H9 (cell line): ENCODE data around the gene MGAT4C. TPM values are rescaled to one million over a fixed set of nuclear protein-coding genes. Genes with fewer than 3 reads are reported as not detected.

Source experiments
- DNase-seq: peaks from one replicate; pipeline ENCODE4 v3.0.0-alpha.2; 2017
- H2AFZ ChIP-seq: one replicate; pipeline ENCODE4 v1.6.1; 2013; ENCODE audit warnings: mild to moderate bottlenecking, low read length, control low read depth, moderate library complexity
- H2AK5ac ChIP-seq: 2 replicates; pipeline ENCODE4 v1.6.1; 2013; ENCODE audit warnings: low read length, control low read depth, mixed read lengths; ENCODE audit not compliant: insufficient read length
- H2BK120ac ChIP-seq: one replicate; pipeline ENCODE4 v1.6.1; 2013; ENCODE audit warnings: low read depth, mild to moderate bottlenecking, low read length, control low read depth, inconsistent platforms; ENCODE audit not compliant: poor library complexity, severe bottlenecking
- H2BK12ac ChIP-seq: 2 replicates; pipeline ENCODE4 v1.6.1; 2013; ENCODE audit warnings: low read length, control low read depth, mixed read lengths, low read depth; ENCODE audit not compliant: insufficient read length
- H2BK15ac ChIP-seq: 2 replicates; pipeline ENCODE4 v1.6.1; 2013; ENCODE audit warnings: low read depth, low read length, control low read depth
- H2BK20ac ChIP-seq: one replicate; pipeline ENCODE4 v1.6.1; 2013; ENCODE audit warnings: low read depth, mild to moderate bottlenecking, low read length, control low read depth, inconsistent platforms; ENCODE audit not compliant: poor library complexity, severe bottlenecking
- H2BK5ac ChIP-seq: 2 replicates; pipeline ENCODE4 v1.6.1; 2013; ENCODE audit warnings: low read length, control low read depth, mixed read lengths; ENCODE audit not compliant: insufficient read length
- H3K14ac ChIP-seq: 2 replicates; pipeline ENCODE4 v1.6.1; 2013; ENCODE audit warnings: low read length, control low read depth; ENCODE audit not compliant: insufficient read depth
- H3K18ac ChIP-seq: 2 replicates; pipeline ENCODE4 v1.6.1; 2013; ENCODE audit warnings: low read depth, mild to moderate bottlenecking, mixed read lengths, low read length, control low read depth; ENCODE audit not compliant: insufficient read length
- H3K23ac ChIP-seq: 2 replicates; pipeline ENCODE4 v1.6.1; 2013; ENCODE audit warnings: low read length, control low read depth, mixed read lengths, low read depth; ENCODE audit not compliant: insufficient read length
- H3K23me2 ChIP-seq: 2 replicates; pipeline ENCODE4 v1.6.1; 2013; ENCODE audit warnings: low read depth, mild to moderate bottlenecking, mixed read lengths, low read length, control low read depth; ENCODE audit not compliant: insufficient read length, poor library complexity, severe bottlenecking
- H3K27ac ChIP-seq: 2 replicates; pipeline ENCODE4 v1.5.1; 2013; ENCODE audit warnings: low read length, control low read depth, mixed read lengths, low read depth; ENCODE audit not compliant: insufficient read length
- H3K27me3 ChIP-seq: 2 replicates; pipeline ENCODE4 v1.6.1; 2013; ENCODE audit warnings: low read length, control low read depth, inconsistent platforms; ENCODE audit not compliant: insufficient read depth
- H3K4ac ChIP-seq: 2 replicates; pipeline ENCODE4 v1.6.1; 2013; ENCODE audit warnings: low read depth, mild to moderate bottlenecking, control low read depth, inconsistent platforms, low read length, moderate library complexity
- H3K4me1 ChIP-seq: 2 replicates; pipeline ENCODE4 v1.6.1; 2013; ENCODE audit warnings: low read length, control low read depth, inconsistent platforms; ENCODE audit not compliant: insufficient read depth
- H3K4me2 ChIP-seq: 2 replicates; pipeline ENCODE4 v1.6.1; 2013; ENCODE audit warnings: low read length, control low read depth, mixed read lengths; ENCODE audit not compliant: insufficient read length, insufficient read depth
- H3K56ac ChIP-seq: 2 replicates; pipeline ENCODE4 v1.6.1; 2013; ENCODE audit warnings: low read depth, mild to moderate bottlenecking, mixed read lengths, low read length, control low read depth; ENCODE audit not compliant: insufficient read length
- H3K79me1 ChIP-seq: 2 replicates; pipeline ENCODE4 v1.6.1; 2013; ENCODE audit warnings: low read depth, mild to moderate bottlenecking, moderate library complexity, low read length, control low read depth, inconsistent platforms; ENCODE audit not compliant: insufficient read depth, poor library complexity, severe bottlenecking
- H3K79me2 ChIP-seq: 2 replicates; pipeline ENCODE4 v1.6.1; 2013; ENCODE audit warnings: low read length, control low read depth, inconsistent platforms; ENCODE audit not compliant: insufficient read depth
- H3K9ac ChIP-seq: 2 replicates; pipeline ENCODE4 v1.6.1; 2013; ENCODE audit warnings: low read length, control low read depth, mixed read lengths; ENCODE audit not compliant: insufficient read length; ENCODE audit errors: extremely low read depth
- H3K9me3 ChIP-seq: one replicate; pipeline ENCODE4 v1.6.1; 2013; ENCODE audit warnings: low read depth, low read length, inconsistent platforms; ENCODE audit not compliant: control insufficient read depth
- H3T11ph ChIP-seq: one replicate; pipeline ENCODE4 v1.6.1; 2013; ENCODE audit warnings: mild to moderate bottlenecking, low read length, control low read depth, inconsistent platforms
- H4K20me1 ChIP-seq: one replicate; pipeline ENCODE4 v1.6.1; 2013; ENCODE audit not compliant: control insufficient read depth, insufficient read length, insufficient read depth
- H4K5ac ChIP-seq: 2 replicates; pipeline ENCODE4 v1.6.1; 2013; ENCODE audit warnings: low read depth, mild to moderate bottlenecking, mixed read lengths, low read length, control low read depth; ENCODE audit not compliant: insufficient read length
- H4K8ac ChIP-seq: replicated peaks from 2 replicates; pipeline ENCODE4 v1.6.1; 2013; ENCODE audit warnings: low read length, control low read depth, mixed read lengths, low read depth; ENCODE audit not compliant: insufficient read length
- H4K91ac ChIP-seq: 2 replicates; pipeline ENCODE4 v1.6.1; 2013; ENCODE audit warnings: low read depth, mild to moderate bottlenecking, moderate library complexity, mixed read lengths, low read length, control low read depth; ENCODE audit not compliant: insufficient read length
- H3K27ac Mint-ChIP-seq, 3 experiments: 2 replicates in 2 of 3; 3 replicates in 1 of 3; pipeline ENCODE4 v1.8.0; 2020 to 2021; ENCODE audit warnings: mixed read lengths in 3 of 3, mild to moderate bottlenecking in 1 of 3, moderate library complexity in 1 of 3
- H3K27me3 Mint-ChIP-seq: 2 replicates; pipeline ENCODE4 v1.8.0; 2021; ENCODE audit warnings: low read depth, mild to moderate bottlenecking, moderate library complexity, mixed read lengths
- H3K36me3 Mint-ChIP-seq, 3 experiments: 2 replicates in 2 of 3; 3 replicates in 1 of 3; pipeline ENCODE4 v1.8.0; 2020 to 2021; ENCODE audit warnings: low read depth in 3 of 3, mixed read lengths in 3 of 3; ENCODE audit not compliant: insufficient read depth in 1 of 3
- H3K4me1 Mint-ChIP-seq, 2 experiments: 2 replicates each; pipeline ENCODE4 v1.8.0; 2020; ENCODE audit warnings: mixed read lengths in 2 of 2
- H3K4me3 Mint-ChIP-seq, 2 experiments: 2 replicates in 1 of 2; 3 replicates in 1 of 2; pipeline ENCODE4 v1.8.0; 2020 to 2021; ENCODE audit warnings: mild to moderate bottlenecking in 2 of 2, mixed read lengths in 2 of 2, moderate library complexity in 1 of 2
- H3K9me3 Mint-ChIP-seq, 2 experiments: 2 replicates in 1 of 2; 3 replicates in 1 of 2; pipeline ENCODE4 v1.8.0; 2020; ENCODE audit warnings: mild to moderate bottlenecking in 2 of 2, mixed read lengths in 2 of 2, moderate library complexity in 1 of 2
- WGBS: extraction: QIAGEN DNeasy Blood & Tissue Kit; methylation state at CpG from one replicate; pipeline ENCODE4 v1.1.7; 2013; ENCODE audit warnings: missing lambda C conversion rate, low lambda C conversion rate, mixed read lengths; ENCODE audit not compliant: insufficient read length; ENCODE audit errors: extremely low coverage; 5-methylcytosine and 5-hydroxymethylcytosine counted together
- total RNA-seq: library from RNA; stranded (reverse); gene quantifications from 2 replicates; pipeline ENCODE4 v1.2.1, GENCODE V29; 2021
- TF ChIP-seq, protein P1 (sequence below): fragments of 200-600 bp; sonication (generic); conservative IDR thresholded peaks from 3 replicates; pipeline ENCODE4 v1.8.0; 2021; ENCODE audit warnings: antibody characterized with exemption, mild to moderate bottlenecking

The MGAT4C gene
- total RNA-seq, 1 experiment from 2014 or later, result 1.3 TPM

DNA sequence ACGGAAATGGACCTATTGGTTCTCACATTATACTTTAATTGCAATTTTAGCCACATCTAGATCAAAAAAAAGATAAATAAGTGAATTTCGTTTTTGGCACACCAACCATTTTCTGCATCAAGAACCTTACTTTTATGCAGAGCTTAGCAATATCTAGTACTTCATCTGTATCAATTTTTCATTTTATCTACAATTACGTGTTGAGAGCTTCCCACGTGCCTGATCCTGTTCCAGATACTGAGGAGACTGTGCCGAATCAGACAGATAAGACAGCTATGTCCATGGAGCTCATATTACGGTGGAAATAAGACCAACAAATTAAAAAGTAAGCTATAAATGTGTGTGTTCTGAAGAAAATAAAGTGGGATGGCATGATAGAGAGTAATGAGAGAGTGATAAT lies 101.6 kb downstream of the MGAT4C start:
- no peak overlapping the region for H3T11ph ChIP-seq
- no peaks in the 10 kb centered on the region for H3K27me3 Mint-ChIP-seq
- H3K4me1 ChIP-seq, result no peaks in the 10 kb centered on the region
- H3K56ac ChIP-seq, result no peak overlapping the region
- no peak overlapping the region for H4K8ac ChIP-seq
- H3K23ac ChIP-seq, result no peak overlapping the region
- no peak overlapping the region for H3K9ac ChIP-seq
- no peak overlapping the region for H4K91ac ChIP-seq
- H3K9me3 Mint-ChIP-seq, result no peaks in the 10 kb centered on the region
- H3K27ac ChIP-seq, result no peak overlapping the region
- H2BK15ac ChIP-seq, result no peak overlapping the region
- no peak overlapping the region for H3K4me3 Mint-ChIP-seq
- H3K4me2 ChIP-seq, result no peak overlapping the region
- no peak overlapping the region for H2BK12ac ChIP-seq
- no peaks in the 10 kb centered on the region for H3K23me2 ChIP-seq
- no peak overlapping the region for H3K4ac ChIP-seq
- H3K27ac Mint-ChIP-seq, result no peak overlapping the region
- TF ChIP-seq, protein P1, sequence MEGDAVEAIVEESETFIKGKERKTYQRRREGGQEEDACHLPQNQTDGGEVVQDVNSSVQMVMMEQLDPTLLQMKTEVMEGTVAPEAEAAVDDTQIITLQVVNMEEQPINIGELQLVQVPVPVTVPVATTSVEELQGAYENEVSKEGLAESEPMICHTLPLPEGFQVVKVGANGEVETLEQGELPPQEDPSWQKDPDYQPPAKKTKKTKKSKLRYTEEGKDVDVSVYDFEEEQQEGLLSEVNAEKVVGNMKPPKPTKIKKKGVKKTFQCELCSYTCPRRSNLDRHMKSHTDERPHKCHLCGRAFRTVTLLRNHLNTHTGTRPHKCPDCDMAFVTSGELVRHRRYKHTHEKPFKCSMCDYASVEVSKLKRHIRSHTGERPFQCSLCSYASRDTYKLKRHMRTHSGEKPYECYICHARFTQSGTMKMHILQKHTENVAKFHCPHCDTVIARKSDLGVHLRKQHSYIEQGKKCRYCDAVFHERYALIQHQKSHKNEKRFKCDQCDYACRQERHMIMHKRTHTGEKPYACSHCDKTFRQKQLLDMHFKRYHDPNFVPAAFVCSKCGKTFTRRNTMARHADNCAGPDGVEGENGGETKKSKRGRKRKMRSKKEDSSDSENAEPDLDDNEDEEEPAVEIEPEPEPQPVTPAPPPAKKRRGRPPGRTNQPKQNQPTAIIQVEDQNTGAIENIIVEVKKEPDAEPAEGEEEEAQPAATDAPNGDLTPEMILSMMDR, result no peak
- H3K79me2 ChIP-seq, result no peaks in the 10 kb centered on the region
- H2BK120ac ChIP-seq, result no peak overlapping the region
- no peak overlapping the region for H2BK20ac ChIP-seq
- no peaks in the 10 kb centered on the region for H4K20me1 ChIP-seq
- WGBS, result no CpG with 5 or more reads among the region's 6 CpGs
- no peak overlapping the region for H4K5ac ChIP-seq
- peaks cover 0 to 11% of the 10 kb centered on the region in 2 experiments; a peak in 3 of 4 replicates for H3K4me1 Mint-ChIP-seq
- no peak overlapping the region for H3K18ac ChIP-seq
- H2BK5ac ChIP-seq, result no peak overlapping the region
- H3K9me3 ChIP-seq, result no peaks in the 10 kb centered on the region
- H3K14ac ChIP-seq, result no peak overlapping the region
- peaks cover 0 to 11% (median 1%) of the 10 kb centered on the region in 3 experiments; a peak in 2 of 7 replicates for H3K36me3 Mint-ChIP-seq
- H2AK5ac ChIP-seq, result no peak overlapping the region
- no peak overlapping the region for H2AFZ ChIP-seq
- H3K27me3 ChIP-seq, result no peaks in the 10 kb centered on the region
- no peaks in the 10 kb centered on the region for H3K79me1 ChIP-seq
- DNase-seq, result no peak
